ENCODE data around the gene BLVRB.

GRCh38 chr19:40438284-40438683 lies 27.3 kb downstream of the BLVRB start:
- TF ChIP-seq CTCF (IDR thresholded peaks at IDR 0.05; ENCODE audit: low read length): no peak
- no peak for TF ChIP-seq EZH2 (IDR thresholded peaks at IDR 0.05; ENCODE audit: borderline replicate concordance, low read length)

Data from OCI-LY1 (cell line).